NT2/D1 (cell line): ENCODE results near the gene ACTR2.

Experiments
- SUZ12 ChIP-seq: IDR thresholded peaks from 2 replicates; pipeline ENCODE4 v1.6.1; 2011; ENCODE audit not compliant: insufficient read length, insufficient read depth; ENCODE audit errors: extremely low read depth
- YY1 ChIP-seq: IDR thresholded peaks from 2 replicates; pipeline ENCODE4 v1.6.1; 2011; ENCODE audit not compliant: insufficient read length, insufficient read depth
- ZNF274 ChIP-seq: IDR thresholded peaks from 2 replicates; pipeline ENCODE4 v1.6.1; 2011; ENCODE audit warnings: mild to moderate bottlenecking, low read depth, low read length

DNA sequence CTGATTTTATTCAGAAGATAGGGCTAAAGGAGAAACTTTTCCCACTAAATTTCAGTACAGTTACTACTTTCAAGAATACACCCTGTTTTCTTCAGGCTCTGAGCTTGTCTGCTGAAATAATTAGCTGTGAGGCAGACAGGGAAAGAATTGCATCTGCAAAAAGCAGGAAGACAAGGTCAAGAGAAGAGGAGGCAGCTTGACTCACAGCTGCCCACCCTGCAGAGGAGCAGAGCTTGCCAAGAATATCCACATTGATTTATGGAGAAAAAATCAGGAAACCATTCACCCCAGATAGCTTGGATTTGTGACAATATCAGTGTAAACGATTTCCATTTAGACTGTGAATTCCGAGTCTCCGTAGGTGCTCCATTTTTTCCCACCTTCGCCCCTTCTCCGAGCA, 49.0 kb downstream of the ACTR2 start:
- TF ChIP-seq YY1 (no peak), ZNF274 (no peak), SUZ12 (no peak)
